ENCODE results near the gene GFRA1. TPM values are rescaled to one million over a fixed set of nuclear protein-coding genes. Genes with fewer than 3 reads are reported as not detected.
A peak's percentile ranks its signal among the peaks of the same experiment; 100 is the strongest.

The GFRA1 gene
- total and polyA plus RNA-seq, 8 donors: 0.29 to 83.2 (median 4.6) TPM

- intact Hi-C loops (cut with DNase I; ENCODE audit: low total_unique reads): no loop called here
- Histone ChIP-seq H3K9me3 (no peaks in the 10 kb centered on the region), H3K27ac (no peak overlapping the region), H3K4me1 (peaks cover 25 to 40% (median 34%) of the 10 kb centered on the region in 4 donors), H3K4me3 (no peak overlapping the region), H3K36me3 (no peaks in the 10 kb centered on the region), H3K27me3 (peaks cover 0 to 46% (median 38%) of the 10 kb centered on the region in 3 donors)
- TF ChIP-seq EP300 (IDR thresholded peaks at IDR 0.05): no peak
- no peak for TF ChIP-seq CTCF (IDR thresholded peaks at IDR 0.05)
- TF ChIP-seq POLR2AphosphoS5 (IDR thresholded peaks at IDR 0.05): no peak
- no peak for TF ChIP-seq POLR2A (IDR thresholded peaks at IDR 0.05)
- 22 to 46% (median 34%) methylated on average over 3 of the region's 3 CpGs for WGBS, 5 donors
- peak in 1 of 2 donors; percentile 36 for DNase-seq
These were observed 4.0 kb downstream of the GFRA1 start for GRCh38 chr10:116268976-116269375.

- Histone ChIP-seq H3K36me3 (peaks cover 0 to 8% (median 0%) of the 10 kb centered on the region in 4 donors), H3K27me3 (peaks cover 0 to 13% (median 5%) of the 10 kb centered on the region in 3 donors), H3K9me3 (no peaks in the 10 kb centered on the region), H3K4me3 (no peak overlapping the region), H3K27ac (no peak overlapping the region), H3K4me1 (peaks cover 0 to 8% (median 2%) of the 10 kb centered on the region in 4 donors)
- 63 to 70% (median 66%) methylated on average over 10 of the region's 10 CpGs for WGBS, 5 donors
- DNase-seq: no peak
- TF ChIP-seq POLR2A (IDR thresholded peaks at IDR 0.05) (no peak), POLR2AphosphoS5 (IDR thresholded peaks at IDR 0.05) (no peak), EP300 (IDR thresholded peaks at IDR 0.05) (no peak), CTCF (IDR thresholded peaks at IDR 0.05) (no peak)
- intact Hi-C loops (cut with DNase I; ENCODE audit: low total_unique reads): no loop called here
These were observed 7.3 kb downstream of the GFRA1 start for GRCh38 chr10:116265686-116266085.

GRCh38 chr10:116263870-116264655 is 8.9 kb downstream of the GFRA1 start:
- Histone ChIP-seq H3K4me3 (no peak overlapping the region), H3K36me3 (peaks cover 0 to 8% (median 0%) of the 10 kb centered on the region in 4 donors), H3K27me3 (no peaks in the 10 kb centered on the region), H3K4me1 (no peaks in the 10 kb centered on the region), H3K27ac (no peak overlapping the region), H3K9me3 (no peaks in the 10 kb centered on the region)
- no peak for DNase-seq
- TF ChIP-seq EP300 (IDR thresholded peaks at IDR 0.05) (no peak), POLR2A (IDR thresholded peaks at IDR 0.05) (no peak), CTCF (IDR thresholded peaks at IDR 0.05) (no peak), POLR2AphosphoS5 (IDR thresholded peaks at IDR 0.05) (no peak)
- intact Hi-C loops (cut with DNase I; ENCODE audit: low total_unique reads): no loop called here
- WGBS, 5 donors: 79 to 88% (median 84%) methylated on average over 7 of the region's 7 CpGs

- Histone ChIP-seq H3K4me3 (no peak overlapping the region), H3K36me3 (peaks cover 0 to 8% (median 0%) of the 10 kb centered on the region in 4 donors), H3K27me3 (no peaks in the 10 kb centered on the region), H3K4me1 (no peaks in the 10 kb centered on the region), H3K27ac (no peak overlapping the region), H3K9me3 (no peaks in the 10 kb centered on the region)
- no peak for DNase-seq
- 81 to 93% (median 86%) methylated on average over 3 of the region's 3 CpGs for WGBS, 5 donors
- TF ChIP-seq POLR2A (IDR thresholded peaks at IDR 0.05) (no peak), EP300 (IDR thresholded peaks at IDR 0.05) (no peak), CTCF (IDR thresholded peaks at IDR 0.05) (no peak)
- intact Hi-C loops (cut with DNase I; ENCODE audit: low total_unique reads): no loop called here
These were observed 10.3 kb downstream of the GFRA1 start for GRCh38 chr10:116262678-116263077.
